ENCODE results near the gene HCAR2.

DNA sequence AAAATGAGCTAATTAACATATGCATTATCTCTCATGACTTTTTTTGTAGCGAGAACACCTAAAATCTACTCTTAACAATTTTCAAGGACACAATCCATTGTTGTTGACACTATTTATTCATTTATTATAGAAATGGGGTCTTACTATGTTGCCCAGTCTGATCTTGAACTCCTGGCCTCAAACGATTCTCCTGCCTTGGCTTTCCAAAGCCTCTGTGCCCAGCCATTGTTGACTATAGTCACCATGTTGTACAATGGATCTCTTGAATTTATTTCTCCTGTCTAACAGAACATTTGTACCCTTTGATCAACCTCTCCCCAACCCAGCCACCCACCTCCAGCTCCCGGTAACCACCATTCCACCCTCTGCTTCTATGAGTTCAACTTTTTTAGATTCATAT lies 41.2 kb downstream of the HCAR2 start:
- TF ChIP-seq POLR2A (IDR thresholded peaks at IDR 0.05; ENCODE audit: low read depth, low read length) (no peak), POLR2AphosphoS5 (IDR thresholded peaks at IDR 0.05; ENCODE audit: low read depth, low read length) (no peak)

Data from GM12892 (cell line).